GM19395 (cell line): Measurements from ENCODE around the gene PSG7.
"Not testable (repeated sequence)": the region's sequence is repeated elsewhere in the genome, so short reads cannot be mapped to it uniquely, and the experiment has no call there.

Experiments used
- ATAC-seq: cut with Tn5 transposase; IDR thresholded peaks from one replicate; pipeline ENCODE4 v1.9.1; 2021; ENCODE audit warnings: mild to moderate bottlenecking, moderate library complexity; ENCODE audit not compliant: unreplicated experiment

PSG7 gene

DNA sequence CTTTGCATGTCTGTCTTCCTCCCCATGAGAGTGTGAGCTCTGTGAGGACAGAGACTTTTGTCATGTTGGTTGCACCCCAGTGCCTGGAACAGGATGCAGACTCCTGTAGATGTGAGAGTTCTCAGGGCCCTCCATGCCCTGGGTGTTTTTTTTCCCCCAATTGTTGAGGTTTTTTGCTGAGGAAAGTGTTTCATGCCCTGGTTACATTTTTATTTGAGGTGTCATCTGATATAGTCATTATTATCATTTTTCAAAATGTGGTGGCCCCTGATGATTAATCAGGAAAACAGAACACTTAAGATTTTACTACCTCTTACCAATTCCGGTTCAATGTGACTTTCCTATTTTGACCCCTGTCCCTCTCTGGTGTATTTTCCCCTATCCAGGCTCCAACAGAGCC is 20.1 kb downstream of the PSG7 start:
- not testable (repeated sequence) for ATAC-seq

- ATAC-seq = not testable (repeated sequence)
These were observed 23.5 kb downstream of the PSG7 start for GRCh38 chr19:42913516-42913915.

DNA sequence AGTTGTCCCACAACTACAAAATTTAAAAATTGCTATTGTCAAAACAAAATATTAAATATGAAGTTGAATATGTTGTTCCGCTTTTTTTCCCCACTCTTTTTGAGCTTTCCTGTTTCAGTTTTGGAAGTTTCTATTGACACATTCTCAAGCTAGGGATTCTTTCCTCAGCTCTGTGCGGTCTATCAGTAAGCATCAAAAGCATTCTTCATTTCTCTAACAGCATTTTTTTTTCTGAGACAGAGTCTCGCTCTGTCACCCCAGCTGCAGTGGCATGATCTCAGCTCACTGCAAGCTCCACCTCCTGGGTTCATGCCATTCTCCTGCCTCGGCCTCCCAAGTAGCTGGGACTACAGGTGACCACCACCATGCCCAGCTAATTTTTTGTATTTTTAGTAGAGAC is 24.1 kb downstream of the PSG7 start:
- ATAC-seq = not testable (repeated sequence)

DNA sequence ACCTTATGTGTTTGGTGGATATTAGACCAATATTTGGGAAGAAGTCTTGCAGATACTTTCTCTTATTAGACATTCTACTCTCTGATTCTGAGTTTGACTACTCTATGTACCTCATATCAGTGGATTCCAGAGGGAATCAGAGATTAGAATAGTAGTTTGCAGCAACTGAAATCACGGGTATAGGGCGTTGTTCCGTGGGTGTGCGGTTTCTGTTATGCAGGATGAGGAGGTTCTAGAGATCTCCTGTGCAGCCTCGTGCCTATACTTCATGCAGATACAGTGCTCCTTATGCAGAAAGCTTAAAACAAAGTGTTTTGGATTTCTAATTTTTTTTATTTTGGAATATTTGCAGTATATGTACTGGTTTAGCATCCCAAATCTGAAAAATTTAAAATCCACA is 25.3 kb downstream of the PSG7 start:
- not testable (repeated sequence) for ATAC-seq

GRCh38 chr19:42906162-42906561 is 30.8 kb downstream of the PSG7 start:
- not testable (repeated sequence) for ATAC-seq

- ATAC-seq = not testable (repeated sequence)
These were observed 36.4 kb downstream of the PSG7 start for GRCh38 chr19:42900561-42900960.

GRCh38 chr19:42899674-42900073 is 37.3 kb downstream of the PSG7 start:
- ATAC-seq = not testable (repeated sequence)

- ATAC-seq = not testable (repeated sequence)
These were observed 37.9 kb downstream of the PSG7 start for GRCh38 chr19:42899110-42899509.

GRCh38 chr19:42898656-42899055 is 38.4 kb downstream of the PSG7 start:
- not testable (repeated sequence) for ATAC-seq

GRCh38 chr19:42897729-42898128 is 39.3 kb downstream of the PSG7 start:
- ATAC-seq = not testable (repeated sequence)

DNA sequence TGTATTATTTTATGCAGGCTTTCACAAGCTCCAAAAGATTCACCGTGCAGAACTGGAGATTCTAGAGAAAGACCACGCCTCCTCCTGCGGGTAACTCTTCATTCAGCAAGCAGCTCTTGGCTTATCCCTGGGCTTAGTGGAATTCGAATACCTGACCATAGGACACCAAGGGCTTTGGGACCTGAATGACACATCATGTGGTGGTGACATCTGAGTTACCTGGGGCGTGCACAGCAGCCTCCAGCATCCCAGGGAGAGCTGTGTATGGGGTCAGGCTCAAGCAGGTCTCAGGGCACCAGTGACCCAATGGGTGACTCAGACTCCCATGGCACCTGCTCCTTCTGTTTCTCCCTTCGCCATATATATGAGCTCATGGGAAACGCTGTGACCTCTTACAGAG is 46.6 kb downstream of the PSG7 start:
- not testable (repeated sequence) for ATAC-seq

DNA sequence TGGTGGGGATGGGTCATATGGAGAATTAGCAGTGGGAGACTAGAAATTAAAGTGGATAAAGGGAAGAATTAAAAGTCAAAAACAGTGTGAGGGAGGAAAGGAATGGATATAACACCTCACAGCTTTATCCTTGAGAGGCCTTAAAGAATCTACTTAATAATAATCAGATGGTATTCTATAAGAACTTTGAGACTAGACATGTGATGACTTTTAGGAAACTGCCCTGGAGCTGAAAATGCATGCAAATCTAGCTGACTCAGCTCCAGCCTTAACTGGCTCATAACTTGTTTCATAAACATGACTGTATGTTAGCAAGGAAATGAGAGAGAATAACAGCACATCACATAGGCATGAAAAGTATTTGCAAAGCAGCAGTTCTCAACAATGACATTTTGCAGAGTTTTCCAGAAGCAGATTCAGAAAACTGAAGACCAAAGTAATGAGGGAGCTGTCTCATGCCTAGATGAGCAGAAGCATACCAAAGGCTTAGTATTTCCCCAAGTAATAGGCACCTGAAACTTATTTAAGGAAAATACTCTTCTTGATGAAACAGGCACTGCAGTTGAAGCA is 49.0 kb downstream of the PSG7 start:
- not testable (repeated sequence) for ATAC-seq

- ATAC-seq = not testable (repeated sequence)
These were observed 54.3 kb downstream of the PSG7 start for GRCh38 chr19:42882730-42883129.

DNA sequence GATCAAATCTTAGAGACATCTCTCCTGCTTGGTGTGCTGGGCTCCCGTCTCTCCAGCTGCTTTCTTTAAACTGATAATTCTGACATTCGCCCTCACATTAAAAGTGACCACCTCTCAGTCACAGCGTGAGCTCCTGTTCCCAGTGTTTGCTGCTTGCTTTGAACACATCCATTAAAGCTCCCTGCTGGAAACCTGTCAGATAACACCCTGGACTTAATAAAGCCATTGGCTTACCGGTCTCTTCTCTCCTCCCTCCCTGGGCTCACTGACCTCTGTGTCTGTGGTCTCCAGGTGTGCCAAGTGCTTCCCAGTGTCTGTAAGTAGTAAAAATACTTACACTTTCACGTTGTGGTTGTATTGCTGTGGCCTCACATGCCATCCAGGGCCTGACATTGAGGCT is 55.0 kb downstream of the PSG7 start:
- ATAC-seq = not testable (repeated sequence)

GRCh38 chr19:42881279-42881678 is 55.7 kb downstream of the PSG7 start:
- ATAC-seq = not testable (repeated sequence)

- ATAC-seq = not testable (repeated sequence)
These were observed 56.4 kb downstream of the PSG7 start for GRCh38 chr19:42880621-42881020.

- ATAC-seq = no peak
These were observed 57.4 kb downstream of the PSG7 start, which contains the start of gene PSG1 for GRCh38 chr19:42879613-42880012. TSS of gene PSG1 (minus strand) at chr19:42879713. CDS start at chr19:42879581, 132 bp downstream.

GRCh38 chr19:42876596-42876995 is 60.4 kb downstream of the PSG7 start:
- ATAC-seq = not testable (repeated sequence)

- not testable (repeated sequence) for ATAC-seq
These were observed 61.1 kb downstream of the PSG7 start for GRCh38 chr19:42875881-42876280.

DNA sequence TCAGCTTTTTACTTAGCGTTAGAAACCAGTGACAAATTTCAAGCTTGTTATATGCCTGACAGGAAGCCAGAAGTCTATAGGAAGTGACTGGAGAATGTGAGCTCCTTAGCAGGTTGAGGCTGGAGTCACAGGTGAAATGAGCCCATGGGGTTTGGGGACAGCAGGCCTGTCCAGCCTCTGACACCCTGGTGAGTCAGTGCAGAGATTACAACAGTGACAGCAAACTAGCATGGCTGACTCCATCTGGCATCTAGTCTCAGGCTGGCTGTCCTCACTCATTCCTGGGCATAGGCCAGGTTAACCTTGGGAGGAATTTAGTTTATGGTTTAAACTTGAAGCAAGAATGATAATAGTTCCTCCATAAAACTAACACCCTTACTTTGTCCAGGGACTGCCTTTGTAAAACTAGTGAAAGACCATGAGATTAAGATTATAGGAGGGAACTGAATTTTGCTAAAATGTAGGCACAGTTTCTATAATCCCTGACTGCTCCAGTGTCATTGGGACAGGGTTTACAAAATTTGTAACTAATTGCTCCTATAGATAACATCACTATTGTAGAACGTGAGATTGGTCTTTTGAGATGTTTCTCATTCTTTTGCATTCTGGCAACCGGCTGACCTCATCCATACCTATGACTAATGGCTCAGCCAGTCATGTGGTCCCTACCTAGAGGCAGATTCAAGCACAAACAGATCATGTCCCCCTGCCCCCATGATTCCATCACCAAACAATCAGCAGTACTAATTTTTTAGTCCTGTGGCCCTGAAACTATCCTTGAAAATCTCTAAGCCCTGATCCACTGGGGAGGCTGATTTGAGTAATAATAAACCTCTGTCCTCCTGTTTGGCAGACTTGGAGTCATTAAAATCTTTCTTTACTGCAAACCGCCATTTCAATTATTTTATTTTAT is 61.9 kb downstream of the PSG7 start:
- not testable (repeated sequence) for ATAC-seq

DNA sequence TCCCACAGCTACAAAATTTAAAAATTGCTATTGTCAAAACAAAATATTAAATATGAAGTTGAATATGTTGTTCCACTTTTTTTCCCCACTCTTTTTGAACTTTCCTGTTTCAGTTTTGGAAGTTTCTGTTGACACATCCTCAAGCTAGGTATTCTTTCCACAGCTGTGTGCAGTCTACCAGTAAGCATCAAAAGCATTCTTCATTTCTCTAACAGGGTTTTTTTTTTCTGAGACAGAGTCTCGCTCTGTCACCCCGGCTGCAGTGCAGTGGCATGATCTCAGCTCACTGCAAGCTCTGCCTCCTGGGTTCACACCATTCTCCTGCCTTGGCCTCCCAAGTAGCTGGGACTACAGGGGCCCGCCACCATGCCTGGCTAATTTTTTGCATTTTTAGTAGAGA is 62.9 kb downstream of the PSG7 start:
- not testable (repeated sequence) for ATAC-seq
